ENCODE data around the gene PTK6. TPM values are rescaled to one million over a fixed set of nuclear protein-coding genes. Genes with fewer than 3 reads are reported as not detected.
"Not testable (repeated sequence)": the region's sequence is repeated elsewhere in the genome, so short reads cannot be mapped to it uniquely, and the experiment has no call there.

Gene PTK6
- total and polyA plus RNA-seq, 2 of the 13 experiments (the other 11 are each of a cell fraction or from before 2014, with no cell fraction given) = 0.08 TPM; not detected in 1

DNA sequence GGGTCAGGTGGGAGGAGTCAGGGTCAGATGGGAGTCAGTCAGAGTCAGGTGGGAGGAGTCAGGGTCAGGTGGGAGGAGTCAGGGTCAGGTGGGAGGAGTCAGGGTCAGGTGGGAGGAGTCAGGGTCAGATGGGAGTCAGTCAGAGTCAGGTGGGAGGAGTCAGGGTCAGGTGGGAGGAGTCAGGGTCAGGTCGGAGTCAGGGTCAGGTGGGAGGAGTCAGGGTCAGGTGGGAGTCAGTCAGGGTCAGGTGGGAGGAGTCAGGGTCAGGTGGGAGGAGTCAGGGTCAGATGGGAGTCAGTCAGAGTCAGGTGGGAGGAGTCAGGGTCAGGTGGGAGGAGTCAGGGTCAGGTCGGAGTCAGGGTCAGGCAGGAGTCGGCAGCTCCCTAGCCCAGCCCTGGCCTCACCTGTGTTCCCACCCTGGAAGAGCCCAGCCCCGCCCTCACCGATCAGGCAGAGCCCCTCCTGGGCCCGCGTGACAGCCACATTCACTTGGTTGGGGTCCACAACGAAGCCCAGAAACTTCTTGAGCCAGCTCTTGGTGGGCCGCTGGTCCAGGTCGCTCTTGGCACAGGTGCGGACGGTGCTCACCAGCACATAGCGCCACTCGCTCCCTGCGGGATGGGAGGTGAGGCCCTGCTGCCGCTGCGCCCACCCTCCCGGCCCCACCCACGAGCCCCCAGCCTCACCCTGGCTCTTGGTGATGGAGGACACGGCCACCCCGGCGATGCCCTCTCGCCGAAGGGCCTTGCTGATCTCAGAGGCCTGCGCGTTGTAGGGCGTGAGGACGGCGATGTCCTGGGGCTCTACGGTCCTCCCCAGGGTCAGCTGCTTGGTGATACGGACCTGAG is 22.5 kb upstream of the PTK6 start:
- DNase-seq (ENCODE audit: low spot score); H3K9me3 ChIP-seq (ENCODE audit: low read length); H3K36me3 ChIP-seq (replicated peaks in 1 of 2; ENCODE audit: control insufficient read depth in 1 of 2, insufficient read depth in 2 of 2, low read length in 2 of 2); in situ Hi-C loops (cut with HindIII; ENCODE audit: extremely low pct_ligation_motif_present, low pct_unique_long_range_greater_than_20kb); H3K4me3 ChIP-seq (replicated peaks in 1 of 3; ENCODE audit: insufficient read depth in 1 of 3, low read depth in 2 of 3, low read length in 3 of 3); H3K4me2 ChIP-seq (ENCODE audit: low read depth, low read length); H3K79me2 ChIP-seq (ENCODE audit: insufficient read depth, low read length); POLR2A ChIA-PET; H4K20me1 ChIP-seq (ENCODE audit: insufficient read depth, low read length); H3K9ac ChIP-seq (ENCODE audit: insufficient read depth, low read depth, low read length); H2AFZ ChIP-seq (ENCODE audit: low read length); H3K27ac ChIP-seq (ENCODE audit: extremely low read length, insufficient read depth, low read length); BruUV-seq (replicated peaks); ATAC-seq; CTCF ChIA-PET (ENCODE audit: low intra/inter-chr PET ratio, low total read pairs); intact Hi-C loops (cut with micrococcal nuclease; ENCODE audit: unreplicated experiment); TF ChIP-seq NR2F6 (CRISPR knock-in tag; IDR thresholded peaks at IDR 0.05): not testable (repeated sequence)
- peak; percentile 21 for FAIRE-seq
- WGBS (ENCODE audit: low lambda C conversion rate) = 90% methylated on average over 29 of the region's 31 CpGs
- H3K27me3 ChIP-seq (ENCODE audit: control insufficient read depth in 1 of 2, insufficient read depth in 2 of 2, low read length in 2 of 2) = peaks cover 5 to 17% of the 10 kb centered on the region in 2 experiments; a peak in 3 of 5 replicates
- TF ChIP-seq PITX1 (CRISPR knock-in tag; IDR thresholded peaks at IDR 0.05) (0 out of 2 replicates have a peak, but pooled peaks have one; percentile 18), AGO1 (IDR thresholded peaks at IDR 0.05; ENCODE audit: low read depth, low read length, poor library complexity, severe bottlenecking) (peak; percentile 1), NR2F6 (IDR thresholded peaks at IDR 0.05) (0 out of 2 replicates have a peak, but pooled peaks have one; percentile 43), PCBP1 (IDR thresholded peaks at IDR 0.05; ENCODE audit: borderline replicate concordance, low read depth, low read length) (peak; percentile 45; the same call in 1 of the 2 replicates), ZNF263 (CRISPR knock-in tag; IDR thresholded peaks at IDR 0.05) (peak; percentile 46; the same call in 1 of the 2 replicates), NR2C2 (CRISPR knock-in tag; IDR thresholded peaks at IDR 0.05; ENCODE audit: borderline replicate concordance) (peak; percentile 53), NR0B2 (CRISPR knock-in tag; IDR thresholded peaks at IDR 0.05) (0 out of 2 replicates have a peak, but pooled peaks have one; percentile 23)
- TF ChIP-seq, protein P1, sequence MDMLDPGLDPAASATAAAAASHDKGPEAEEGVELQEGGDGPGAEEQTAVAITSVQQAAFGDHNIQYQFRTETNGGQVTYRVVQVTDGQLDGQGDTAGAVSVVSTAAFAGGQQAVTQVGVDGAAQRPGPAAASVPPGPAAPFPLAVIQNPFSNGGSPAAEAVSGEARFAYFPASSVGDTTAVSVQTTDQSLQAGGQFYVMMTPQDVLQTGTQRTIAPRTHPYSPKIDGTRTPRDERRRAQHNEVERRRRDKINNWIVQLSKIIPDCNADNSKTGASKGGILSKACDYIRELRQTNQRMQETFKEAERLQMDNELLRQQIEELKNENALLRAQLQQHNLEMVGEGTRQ (IDR thresholded peaks at IDR 0.05; ENCODE audit: low read depth, low read length) = peak; percentile 34; the same call in 1 of the 2 replicates
- TF ChIP-seq, protein P1 (CRISPR knock-in tag; IDR thresholded peaks at IDR 0.05; ENCODE audit: borderline replicate concordance) = not testable (repeated sequence)
- H3K4me1 ChIP-seq (ENCODE audit: insufficient read depth, low read length) = peaks cover 21% of the 10 kb centered on the region

Measured in HepG2 (cell line).